NCI-H2196 (cell line): Measurements from ENCODE around the gene C12orf42.
"Not testable (repeated sequence)": the region's sequence is repeated elsewhere in the genome, so short reads cannot be mapped to it uniquely, and the experiment has no call there.

Experiments
- DNase-seq: peaks from one replicate; lab custom pipeline; 2025; ENCODE audit not compliant: unreplicated experiment; lab: John Stamatoyannopoulos, UW

C12orf42 gene

DNA sequence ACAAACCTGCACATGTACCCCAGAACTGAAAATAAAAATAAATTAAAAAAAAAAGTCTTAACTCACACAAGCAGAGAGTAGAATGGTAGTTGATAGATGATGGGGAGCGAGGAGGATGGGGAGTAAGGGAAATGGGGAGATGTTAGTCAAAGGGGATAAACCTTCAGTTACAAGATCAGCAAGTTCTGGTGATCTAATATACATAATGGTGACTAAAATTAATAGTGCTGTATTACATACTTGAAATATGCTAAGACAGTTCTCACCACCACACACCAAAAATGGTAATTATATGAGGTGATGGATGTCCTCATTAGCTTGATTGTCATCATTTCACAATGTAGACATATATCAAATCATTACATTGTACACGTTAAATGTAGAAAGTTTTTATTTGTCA, 3.2 kb upstream of the C12orf42 start:
- DNase-seq, result no peak

GRCh38 chr12:103494734-103495468, 867 bp downstream of the C12orf42 start:
- no peak for DNase-seq

DNA sequence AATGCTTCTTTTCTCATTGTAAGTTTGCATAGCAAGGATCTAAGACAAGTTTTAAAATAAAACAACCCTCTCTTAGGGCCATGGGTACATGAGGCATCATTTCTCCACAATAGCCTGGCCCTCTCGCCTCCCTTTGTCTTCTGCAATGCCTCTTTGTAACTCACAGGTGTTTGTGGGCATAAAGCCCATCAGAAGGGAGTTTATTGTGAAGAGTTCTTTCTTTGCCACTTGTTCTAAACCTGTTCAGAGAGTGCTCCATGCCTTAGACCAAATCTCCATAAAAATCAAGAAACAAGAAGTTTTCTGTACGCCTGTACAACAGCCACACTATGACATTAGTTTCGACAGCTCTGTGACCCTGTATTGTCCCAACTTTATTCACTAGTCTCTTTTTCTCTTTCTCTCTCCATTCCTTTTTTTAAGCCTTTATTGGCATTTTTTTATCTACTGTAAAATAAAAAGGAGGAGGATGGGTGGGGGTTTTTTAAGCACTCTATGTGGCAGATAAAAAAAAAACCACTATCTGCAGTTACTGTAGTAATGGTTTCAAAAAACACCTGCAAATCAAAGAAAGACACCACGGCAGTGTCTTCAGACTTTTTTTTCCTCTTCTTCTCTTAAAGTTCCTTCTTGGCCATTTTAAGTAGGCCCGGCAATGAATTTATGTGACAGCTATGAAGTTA, 1.6 kb downstream of the C12orf42 start:
- no peak for DNase-seq

DNA sequence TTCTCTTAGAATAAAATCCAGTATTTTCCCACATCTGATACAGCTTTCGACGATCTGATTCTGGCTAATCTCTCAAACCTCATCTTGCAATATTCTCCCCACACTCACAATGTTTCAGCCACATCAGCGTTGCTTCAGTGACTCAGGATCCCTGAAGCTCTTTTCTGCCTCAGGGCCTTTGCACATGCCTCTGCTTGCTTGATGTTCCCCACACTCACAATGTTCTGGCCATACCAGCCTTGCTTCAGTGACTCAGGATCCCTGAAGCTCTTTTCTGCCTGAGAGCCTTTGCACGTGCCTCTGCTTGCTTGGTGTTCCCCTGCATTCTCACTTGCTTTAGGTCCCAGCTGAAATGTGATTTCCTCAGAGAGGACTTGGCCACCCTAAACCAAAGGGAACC, 2.6 kb downstream of the C12orf42 start:
- DNase-seq, result no peak

GRCh38 chr12:103482365-103482764, 13.4 kb downstream of the C12orf42 start:
- no peak for DNase-seq

DNA sequence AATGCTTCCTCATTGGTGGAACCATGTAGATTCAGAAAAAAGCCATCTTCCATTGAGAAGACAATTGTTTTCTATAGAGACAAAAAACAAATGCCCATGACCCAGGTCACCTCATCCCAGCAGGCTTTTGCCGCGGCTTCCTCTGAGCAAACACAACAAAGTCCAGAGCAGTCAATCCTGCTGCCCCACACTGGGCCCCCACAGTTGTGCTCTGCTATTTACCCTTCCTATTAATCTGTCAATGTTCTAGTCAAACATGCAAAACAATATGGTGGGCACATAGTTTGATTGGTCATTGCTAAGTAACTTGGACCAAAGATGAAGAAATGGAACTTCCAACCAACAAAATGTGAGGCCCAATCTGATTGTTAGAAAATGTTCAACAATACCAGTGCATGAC, 20.7 kb downstream of the C12orf42 start:
- DNase-seq, result no peak

DNA sequence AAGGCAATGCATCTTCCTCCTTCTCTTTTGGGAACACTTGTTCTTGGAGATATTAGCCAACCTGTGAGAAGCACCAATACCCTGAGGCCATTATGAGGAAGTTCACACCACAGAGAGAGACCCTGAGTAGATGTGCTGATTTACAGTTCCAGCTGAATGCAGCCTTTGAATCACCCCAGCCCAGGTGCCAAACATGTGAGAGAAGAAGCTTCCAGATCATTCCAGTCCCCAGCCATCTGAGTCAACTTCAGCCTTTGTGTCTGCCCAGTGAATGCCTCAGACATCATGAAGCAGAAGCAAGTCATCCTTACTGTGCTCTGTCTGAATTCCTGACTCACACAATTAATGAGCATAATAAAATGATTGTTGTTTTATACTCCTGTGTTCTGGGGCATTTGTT, 25.1 kb downstream of the C12orf42 start:
- no peak for DNase-seq

- no peak for DNase-seq
Measured at GRCh38 chr12:103469719-103470118, 26.0 kb downstream of the C12orf42 start.

- DNase-seq, result no peak
Measured at GRCh38 chr12:103468837-103469236, 26.9 kb downstream of the C12orf42 start.

GRCh38 chr12:103462675-103463074, 33.1 kb downstream of the C12orf42 start:
- DNase-seq, result no peak

GRCh38 chr12:103457471-103457870, 38.3 kb downstream of the C12orf42 start:
- no peak for DNase-seq

DNA sequence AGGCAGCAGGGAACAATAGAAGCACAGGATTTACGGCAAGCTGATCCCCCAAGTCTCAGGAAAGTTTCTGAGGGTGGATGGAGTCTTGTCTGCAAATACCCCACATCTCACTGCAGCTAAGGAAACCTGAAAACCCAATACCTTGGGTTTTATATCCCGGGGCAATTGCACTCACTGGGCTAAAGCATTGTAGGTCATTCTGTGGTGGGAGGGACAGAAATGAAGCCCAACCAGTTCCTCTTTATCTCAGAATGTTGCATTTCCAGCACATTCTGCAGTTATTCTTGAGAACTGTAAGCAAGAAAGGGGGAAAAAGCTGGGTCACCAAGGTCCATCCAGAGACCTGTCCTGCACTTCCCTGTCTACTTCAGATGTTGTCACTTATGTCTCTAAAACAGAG, 39.8 kb downstream of the C12orf42 start:
- no peak for DNase-seq

DNA sequence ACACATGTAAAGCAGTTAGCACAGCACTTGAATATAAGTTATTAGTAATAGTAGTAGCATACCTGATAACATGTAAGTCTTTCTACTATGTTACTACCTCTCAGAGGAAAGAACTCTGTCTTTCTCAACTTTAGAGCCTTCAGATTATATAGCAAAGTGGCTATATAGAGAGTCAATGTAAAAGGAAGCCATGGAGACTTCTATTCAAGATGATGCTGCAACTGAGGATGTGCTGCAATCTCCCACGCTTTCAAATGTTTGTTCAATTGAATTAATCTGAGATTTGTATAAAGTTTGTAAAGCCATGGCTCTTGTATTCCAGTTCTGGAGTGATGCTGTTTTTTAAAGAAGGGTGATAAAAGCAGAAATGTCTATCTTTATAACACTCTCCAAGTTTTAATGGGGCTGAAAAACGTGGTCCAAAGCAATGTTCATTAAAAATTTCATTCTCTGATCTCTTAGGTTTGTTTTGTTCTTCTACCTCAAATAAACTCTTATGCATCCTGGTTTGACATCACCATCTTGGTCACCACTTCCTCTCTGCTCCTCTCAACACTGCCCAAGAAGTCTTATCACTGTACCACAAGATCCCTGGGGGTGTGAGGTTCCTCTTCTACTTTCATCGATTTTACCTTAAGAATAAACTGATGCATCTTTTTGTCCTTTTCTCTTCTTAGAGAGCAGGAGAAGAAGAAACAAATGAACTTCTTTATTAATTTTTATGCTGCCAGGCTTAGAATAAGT, 40.6 kb downstream of the C12orf42 start:
- DNase-seq, result no peak

- no peak for DNase-seq
Measured at GRCh38 chr12:103444983-103445382, 50.8 kb downstream of the C12orf42 start.

DNA sequence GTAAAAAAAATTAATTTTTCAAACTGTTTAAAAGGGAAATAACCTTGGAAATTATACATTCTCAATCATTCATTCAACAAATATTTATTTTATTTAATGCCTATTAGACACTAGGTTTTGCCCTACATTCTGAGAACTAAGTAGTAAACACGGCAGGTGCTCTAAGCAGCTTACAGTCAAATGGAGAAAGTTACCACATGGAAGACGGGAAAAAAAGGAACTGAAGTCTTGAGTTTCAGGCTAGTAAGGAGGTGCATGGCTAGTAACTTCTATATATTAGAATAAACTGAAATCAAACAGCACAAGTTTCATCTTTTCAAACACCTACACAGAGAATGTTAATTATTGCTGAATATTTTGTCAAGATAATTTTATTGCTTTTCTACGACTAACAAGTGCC, 52.9 kb downstream of the C12orf42 start:
- DNase-seq, result no peak

GRCh38 chr12:103442182-103442555, 53.6 kb downstream of the C12orf42 start:
- DNase-seq, result no peak

GRCh38 chr12:103441437-103442181, 54.2 kb downstream of the C12orf42 start:
- DNase-seq, result no peak

DNA sequence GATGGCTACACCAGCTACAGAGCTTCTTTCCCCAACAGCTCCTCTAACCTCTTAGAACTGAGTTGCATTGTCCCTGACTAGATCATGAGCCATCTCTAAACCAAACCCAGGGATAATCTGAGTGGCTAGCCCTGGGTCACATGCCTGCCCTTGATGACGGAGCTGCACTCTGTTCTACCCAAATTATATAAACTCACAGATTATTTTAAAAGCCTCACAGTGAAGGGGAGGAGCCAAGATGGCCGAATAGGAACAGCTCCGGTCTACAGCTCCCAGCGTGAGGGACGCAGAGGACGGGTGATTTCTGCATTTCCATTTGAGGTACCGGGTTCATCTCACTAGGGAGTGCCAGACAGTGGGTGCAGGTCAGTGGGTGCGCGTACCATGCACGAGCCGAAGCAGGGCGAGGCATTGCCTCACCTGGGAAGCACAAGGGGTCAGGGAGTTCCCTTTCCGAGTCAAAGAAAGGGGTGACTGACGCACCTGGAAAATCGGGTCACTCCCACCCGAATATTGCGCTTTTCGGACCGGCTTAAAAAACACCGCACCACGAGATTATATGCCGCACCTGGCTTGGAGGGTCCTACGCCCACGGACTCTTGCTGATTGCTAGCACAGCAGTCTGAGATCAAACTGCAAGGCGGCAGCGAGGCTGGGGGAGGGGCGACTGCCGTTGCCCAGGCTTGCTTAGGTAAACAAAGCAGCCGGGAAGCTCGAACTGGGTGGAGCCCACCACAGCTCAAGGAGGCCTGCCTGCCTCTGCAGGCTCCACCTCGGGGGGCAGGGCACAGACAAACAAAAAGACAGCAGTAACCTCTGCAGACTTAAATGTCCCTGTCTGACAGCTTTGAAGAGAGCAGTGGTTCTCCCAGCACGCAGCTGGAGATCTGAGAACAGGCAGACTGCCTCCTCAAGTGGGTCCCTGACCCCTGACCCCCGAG, 61.3 kb downstream of the C12orf42 start:
- DNase-seq, result not testable (repeated sequence)

GRCh38 chr12:103431950-103432349, 63.8 kb downstream of the C12orf42 start:
- no peak for DNase-seq

DNA sequence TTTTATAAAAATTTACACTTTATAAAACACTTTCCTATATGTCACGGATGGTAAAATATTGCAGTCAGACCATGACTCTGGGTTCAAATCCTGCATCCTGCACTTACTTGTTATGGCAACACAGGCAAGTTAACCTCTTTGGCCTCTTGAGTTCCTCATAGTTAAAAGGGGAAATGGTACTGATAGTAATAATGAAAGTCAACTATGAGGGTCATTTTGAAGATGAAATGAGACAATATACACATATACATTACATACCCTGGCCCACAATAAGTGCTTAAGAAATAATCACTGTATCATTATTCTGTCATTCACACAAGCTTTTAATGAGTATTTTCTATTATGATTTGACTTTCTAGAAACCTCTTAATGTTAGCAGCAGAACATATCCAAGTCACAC, 64.4 kb downstream of the C12orf42 start:
- no peak for DNase-seq
